ENCODE data around the gene HSP90AA1. TPM values are rescaled to one million over a fixed set of nuclear protein-coding genes. Genes with fewer than 3 reads are reported as not detected.

Gene HSP90AA1
- total RNA-seq, 1 experiment from 2014 or later, result 842 TPM

DNA sequence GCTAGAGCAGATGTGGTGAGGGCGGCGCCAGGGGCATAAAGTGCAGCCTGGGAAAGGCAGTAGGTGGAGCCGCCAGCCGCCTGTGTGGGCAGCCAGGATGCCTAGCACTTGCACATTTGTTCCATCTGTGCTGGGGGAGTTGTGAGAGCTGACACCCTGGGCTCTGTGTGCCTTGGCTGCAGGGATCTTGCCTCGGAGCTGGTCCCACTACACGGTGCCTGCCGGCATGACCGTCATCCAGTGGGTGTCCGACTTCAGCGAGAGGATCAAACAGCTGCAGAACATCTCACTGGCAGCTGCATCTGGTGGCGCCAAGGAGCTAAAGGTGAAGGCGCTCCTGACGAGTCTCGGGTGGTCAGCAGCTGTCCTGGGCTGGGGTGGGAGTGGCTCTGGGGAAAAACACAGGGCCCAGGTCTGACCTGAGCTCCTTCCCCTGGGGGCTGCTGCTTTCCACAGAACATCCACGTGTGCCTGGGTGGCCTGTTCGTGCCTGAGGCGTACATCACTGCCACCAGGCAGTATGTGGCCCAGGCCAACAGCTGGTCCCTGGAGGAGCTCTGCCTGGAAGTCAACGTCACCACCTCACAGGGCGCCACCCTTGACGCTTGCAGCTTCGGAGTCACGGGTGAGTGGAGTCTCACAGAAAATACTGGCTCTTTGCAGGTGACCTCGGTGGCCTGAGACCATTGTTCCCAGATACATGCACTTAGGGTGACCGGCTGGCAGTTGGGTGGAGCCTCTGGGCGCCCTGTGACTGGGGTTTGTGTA, 37.4 kb downstream of the HSP90AA1 start:
- POLR2A ChIA-PET, result interaction anchor here (1.0 kb wide), 1 partner anchor 38 kb away, joined by 3 read pairs; no protein-coding TSS in a partner anchor

GRCh38 chr14:102047808-102048540, 38.9 kb downstream of the HSP90AA1 start:
- DNase-seq (ENCODE audit: low spot score), result no peak
- Mint-ChIP-seq H3K9me3 (no peaks in the 10 kb centered on the region), H3K4me1 (peaks cover 3% of the 10 kb centered on the region), H3K36me3 (peaks cover 68% of the 10 kb centered on the region), H3K27ac (0 out of 2 replicates have a peak overlapping the region, but pooled peaks have one; percentile 53), H3K27me3 (ENCODE audit: low read depth) (no peaks in the 10 kb centered on the region), H3K4me3 (no peak overlapping the region)
- ChIA-PET POLR2A (no interaction called here), CTCF (interaction anchor here (0.5 to 2.4 kb wide), 5 partner anchors 7 to 101 kb away, joined by 3 to 17 read pairs (median 8); no protein-coding TSS in a partner anchor)
- no peak for ATAC-seq
- TF ChIP-seq STAT6 (CRISPR knock-in tag; conservative IDR thresholded peaks at IDR 0.05; ENCODE audit: low read depth) (no peak), CREB1 (CRISPR knock-in tag; IDR thresholded peaks at IDR 0.05) (no peak), IRF2 (CRISPR knock-in tag; IDR thresholded peaks at IDR 0.05; ENCODE audit: borderline replicate concordance, low read depth) (no peak), USF1 (CRISPR knock-in tag; IDR thresholded peaks at IDR 0.05) (no peak), SMAD4 (CRISPR knock-in tag; IDR thresholded peaks at IDR 0.05) (no peak), PRRX2 (CRISPR knock-in tag; IDR thresholded peaks at IDR 0.05) (no peak), ZBTB21 (CRISPR knock-in tag; IDR thresholded peaks at IDR 0.05; ENCODE audit: borderline replicate concordance) (no peak), OVOL2 (CRISPR knock-in tag; IDR thresholded peaks at IDR 0.05; ENCODE audit: borderline replicate concordance) (no peak), ZNF512 (CRISPR knock-in tag; IDR thresholded peaks at IDR 0.05; ENCODE audit: borderline replicate concordance) (no peak)
- TF ChIP-seq, protein P1, sequence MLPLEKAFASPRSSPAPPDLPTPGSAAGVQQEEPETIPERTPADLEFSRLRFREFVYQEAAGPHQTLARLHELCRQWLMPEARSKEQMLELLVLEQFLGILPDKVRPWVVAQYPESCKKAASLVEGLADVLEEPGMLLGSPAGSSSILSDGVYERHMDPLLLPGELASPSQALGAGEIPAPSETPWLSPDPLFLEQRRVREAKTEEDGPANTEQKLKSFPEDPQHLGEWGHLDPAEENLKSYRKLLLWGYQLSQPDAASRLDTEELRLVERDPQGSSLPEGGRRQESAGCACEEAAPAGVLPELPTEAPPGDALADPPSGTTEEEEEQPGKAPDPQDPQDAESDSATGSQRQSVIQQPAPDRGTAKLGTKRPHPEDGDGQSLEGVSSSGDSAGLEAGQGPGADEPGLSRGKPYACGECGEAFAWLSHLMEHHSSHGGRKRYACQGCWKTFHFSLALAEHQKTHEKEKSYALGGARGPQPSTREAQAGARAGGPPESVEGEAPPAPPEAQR (CRISPR knock-in tag; IDR thresholded peaks at IDR 0.05), result no peak

More for the DNA sequence above, 37.4 kb downstream of the HSP90AA1 start:
- DNase-seq (ENCODE audit: low spot score), result no peak
- Mint-ChIP-seq H3K4me1 (peaks cover 3% of the 10 kb centered on the region), H3K36me3 (peaks cover 55% of the 10 kb centered on the region), H3K9me3 (no peaks in the 10 kb centered on the region), H3K27ac (no peak overlapping the region), H3K27me3 (ENCODE audit: low read depth) (no peaks in the 10 kb centered on the region), H3K4me3 (no peak overlapping the region)
- TF ChIP-seq ESRRA (CRISPR knock-in tag; IDR thresholded peaks at IDR 0.05; ENCODE audit: borderline replicate concordance), result no peak
- TF ChIP-seq, protein P2, sequence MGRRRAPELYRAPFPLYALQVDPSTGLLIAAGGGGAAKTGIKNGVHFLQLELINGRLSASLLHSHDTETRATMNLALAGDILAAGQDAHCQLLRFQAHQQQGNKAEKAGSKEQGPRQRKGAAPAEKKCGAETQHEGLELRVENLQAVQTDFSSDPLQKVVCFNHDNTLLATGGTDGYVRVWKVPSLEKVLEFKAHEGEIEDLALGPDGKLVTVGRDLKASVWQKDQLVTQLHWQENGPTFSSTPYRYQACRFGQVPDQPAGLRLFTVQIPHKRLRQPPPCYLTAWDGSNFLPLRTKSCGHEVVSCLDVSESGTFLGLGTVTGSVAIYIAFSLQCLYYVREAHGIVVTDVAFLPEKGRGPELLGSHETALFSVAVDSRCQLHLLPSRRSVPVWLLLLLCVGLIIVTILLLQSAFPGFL (CRISPR knock-in tag; IDR thresholded peaks at IDR 0.05; ENCODE audit: borderline replicate concordance), result no peak
- no peak for TF ChIP-seq USF2 (CRISPR knock-in tag; IDR thresholded peaks at IDR 0.05)
- TF ChIP-seq NFE2L1 (CRISPR knock-in tag; IDR thresholded peaks at IDR 0.05), result no peak
- no peak for TF ChIP-seq PRDM15 (CRISPR knock-in tag; IDR thresholded peaks at IDR 0.05)
- no peak for TF ChIP-seq SMAD4 (CRISPR knock-in tag; IDR thresholded peaks at IDR 0.05)
- ATAC-seq, result no peak
- CTCF ChIA-PET, result interaction anchor here (0.9 to 2.4 kb wide), 2 partner anchors 14 to 47 kb away, joined by 3 to 9 read pairs; no protein-coding TSS in a partner anchor
